Gastrocnemius medialis (tissue), 4 donors: ENCODE results near the gene WASHC2A.
"Not testable (repeated sequence)": the region's sequence is repeated elsewhere in the genome, so short reads cannot be mapped to it uniquely, and the experiment has no call there.

ENCODE experiments used
- POLR2A ChIP-seq, 2 donors: fragments of 450-650 bp; IDR thresholded peaks; one replicate each; pipeline ENCODE4 v1.6.1; 2017; ENCODE audit warnings: antibody characterized with exemption in 2 of 2, mild to moderate bottlenecking in 2 of 2, moderate library complexity in 2 of 2
- TF ChIP-seq, protein P1 (sequence below), 5 experiments: fragments of 450-650 bp in 3 of 5; fragments of 200-600 bp in 2 of 5; sonication (generic) in 2 of 5; IDR thresholded peaks in 4 of 5; conservative IDR thresholded peaks in 1 of 5; 1 replicate in 4 of 5; 2 replicates in 1 of 5; pipeline ENCODE4 v1.5.1; 2016 to 2019; ENCODE audit warnings: antibody characterized with exemption in 5 of 5, mild to moderate bottlenecking in 3 of 5, moderate library complexity in 3 of 5

DNA sequence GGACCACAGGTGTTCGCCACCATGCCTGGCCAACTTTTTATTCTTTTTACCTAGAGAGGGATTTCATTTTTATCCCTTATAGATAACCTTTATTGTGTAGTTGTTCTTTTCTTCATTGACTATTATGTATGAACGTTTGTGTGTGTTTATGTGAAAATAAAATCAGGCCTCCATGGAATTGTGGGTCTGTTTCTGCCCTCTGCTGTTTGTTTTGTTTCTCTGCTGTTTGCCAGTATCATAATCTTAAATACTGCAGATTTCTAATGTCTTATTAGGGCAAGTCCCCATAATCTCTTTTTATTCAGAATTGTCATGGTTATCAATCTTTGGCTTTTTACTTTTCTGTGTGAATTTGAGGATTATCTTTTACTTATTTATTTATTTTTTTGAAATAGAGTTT is 7.8 kb downstream of the WASHC2A start:
- not testable (repeated sequence) for TF ChIP-seq POLR2A (IDR thresholded peaks at IDR 0.05)
- TF ChIP-seq, protein P1, sequence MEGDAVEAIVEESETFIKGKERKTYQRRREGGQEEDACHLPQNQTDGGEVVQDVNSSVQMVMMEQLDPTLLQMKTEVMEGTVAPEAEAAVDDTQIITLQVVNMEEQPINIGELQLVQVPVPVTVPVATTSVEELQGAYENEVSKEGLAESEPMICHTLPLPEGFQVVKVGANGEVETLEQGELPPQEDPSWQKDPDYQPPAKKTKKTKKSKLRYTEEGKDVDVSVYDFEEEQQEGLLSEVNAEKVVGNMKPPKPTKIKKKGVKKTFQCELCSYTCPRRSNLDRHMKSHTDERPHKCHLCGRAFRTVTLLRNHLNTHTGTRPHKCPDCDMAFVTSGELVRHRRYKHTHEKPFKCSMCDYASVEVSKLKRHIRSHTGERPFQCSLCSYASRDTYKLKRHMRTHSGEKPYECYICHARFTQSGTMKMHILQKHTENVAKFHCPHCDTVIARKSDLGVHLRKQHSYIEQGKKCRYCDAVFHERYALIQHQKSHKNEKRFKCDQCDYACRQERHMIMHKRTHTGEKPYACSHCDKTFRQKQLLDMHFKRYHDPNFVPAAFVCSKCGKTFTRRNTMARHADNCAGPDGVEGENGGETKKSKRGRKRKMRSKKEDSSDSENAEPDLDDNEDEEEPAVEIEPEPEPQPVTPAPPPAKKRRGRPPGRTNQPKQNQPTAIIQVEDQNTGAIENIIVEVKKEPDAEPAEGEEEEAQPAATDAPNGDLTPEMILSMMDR (IDR thresholded peaks at IDR 0.05 in 4 of 5, conservative IDR thresholded peaks at IDR 0.05 in 1 of 5): not testable (repeated sequence)
